ENCODE measurements around the gene SPEN. TPM values are rescaled to one million over a fixed set of nuclear protein-coding genes. Genes with fewer than 3 reads are reported as not detected.
"Not testable (repeated sequence)": the region's sequence is repeated elsewhere in the genome, so short reads cannot be mapped to it uniquely, and the experiment has no call there.

SPEN gene
- polyA plus RNA-seq, 1 donor from 2014 or later, result 7.1 TPM

DNA sequence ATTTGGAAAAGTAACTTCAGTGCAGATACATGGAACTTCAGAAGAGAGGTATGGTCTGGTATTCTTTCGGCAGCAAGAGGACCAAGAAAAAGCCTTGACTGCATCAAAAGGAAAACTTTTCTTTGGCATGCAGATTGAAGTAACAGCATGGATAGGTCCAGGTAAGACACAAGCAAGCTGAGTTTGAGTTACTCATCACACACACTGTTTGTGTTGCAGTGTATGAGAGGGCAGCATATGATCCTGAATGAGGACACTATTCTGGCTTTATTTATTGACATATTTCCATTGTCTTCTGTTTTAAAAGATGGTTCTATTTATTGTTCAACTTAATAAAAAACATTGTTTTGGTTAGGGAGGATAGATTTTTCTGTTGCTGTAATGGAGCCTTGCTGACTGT, 63.6 kb downstream of the SPEN start:
- H4K20me1 ChIP-seq (ENCODE audit: insufficient read depth), result no peaks in the 10 kb centered on the region
- no peaks in the 10 kb centered on the region for H3K27me3 ChIP-seq (ENCODE audit: insufficient read depth, low read depth, low read length)
- H3K9ac ChIP-seq (ENCODE audit: low read length), result no peak overlapping the region
- H3K9me3 ChIP-seq (ENCODE audit: low read length), result no peaks in the 10 kb centered on the region
- H3K4me2 ChIP-seq (ENCODE audit: low read length), result no peak overlapping the region
- peaks cover 4% of the 10 kb centered on the region for H3K36me3 ChIP-seq (ENCODE audit: insufficient read depth, low read length)
- H3K9me2 ChIP-seq (ENCODE audit: insufficient read depth, low read length), result no peaks in the 10 kb centered on the region
- H3F3A ChIP-seq (ENCODE audit: insufficient read depth, low read length, poor library complexity, severe bottlenecking), result no peaks in the 10 kb centered on the region
- H3K27ac ChIP-seq (ENCODE audit: low read length), result no peak overlapping the region
- TF ChIP-seq EP300 (conservative IDR thresholded peaks at IDR 0.05; ENCODE audit: poor library complexity, severe bottlenecking), result no peak
- TF ChIP-seq, protein P1, sequence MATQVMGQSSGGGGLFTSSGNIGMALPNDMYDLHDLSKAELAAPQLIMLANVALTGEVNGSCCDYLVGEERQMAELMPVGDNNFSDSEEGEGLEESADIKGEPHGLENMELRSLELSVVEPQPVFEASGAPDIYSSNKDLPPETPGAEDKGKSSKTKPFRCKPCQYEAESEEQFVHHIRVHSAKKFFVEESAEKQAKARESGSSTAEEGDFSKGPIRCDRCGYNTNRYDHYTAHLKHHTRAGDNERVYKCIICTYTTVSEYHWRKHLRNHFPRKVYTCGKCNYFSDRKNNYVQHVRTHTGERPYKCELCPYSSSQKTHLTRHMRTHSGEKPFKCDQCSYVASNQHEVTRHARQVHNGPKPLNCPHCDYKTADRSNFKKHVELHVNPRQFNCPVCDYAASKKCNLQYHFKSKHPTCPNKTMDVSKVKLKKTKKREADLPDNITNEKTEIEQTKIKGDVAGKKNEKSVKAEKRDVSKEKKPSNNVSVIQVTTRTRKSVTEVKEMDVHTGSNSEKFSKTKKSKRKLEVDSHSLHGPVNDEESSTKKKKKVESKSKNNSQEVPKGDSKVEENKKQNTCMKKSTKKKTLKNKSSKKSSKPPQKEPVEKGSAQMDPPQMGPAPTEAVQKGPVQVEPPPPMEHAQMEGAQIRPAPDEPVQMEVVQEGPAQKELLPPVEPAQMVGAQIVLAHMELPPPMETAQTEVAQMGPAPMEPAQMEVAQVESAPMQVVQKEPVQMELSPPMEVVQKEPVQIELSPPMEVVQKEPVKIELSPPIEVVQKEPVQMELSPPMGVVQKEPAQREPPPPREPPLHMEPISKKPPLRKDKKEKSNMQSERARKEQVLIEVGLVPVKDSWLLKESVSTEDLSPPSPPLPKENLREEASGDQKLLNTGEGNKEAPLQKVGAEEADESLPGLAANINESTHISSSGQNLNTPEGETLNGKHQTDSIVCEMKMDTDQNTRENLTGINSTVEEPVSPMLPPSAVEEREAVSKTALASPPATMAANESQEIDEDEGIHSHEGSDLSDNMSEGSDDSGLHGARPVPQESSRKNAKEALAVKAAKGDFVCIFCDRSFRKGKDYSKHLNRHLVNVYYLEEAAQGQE (IDR thresholded peaks at IDR 0.05; ENCODE audit: borderline replicate concordance), result no peak
- TF ChIP-seq EZH2 (IDR thresholded peaks at IDR 0.05; ENCODE audit: borderline replicate concordance, insufficient read depth, low read length, poor library complexity, severe bottlenecking), result no peak
- no peak for TF ChIP-seq SMC3 (conservative IDR thresholded peaks at IDR 0.05; ENCODE audit: poor library complexity)
- no peak for TF ChIP-seq RAD21 (conservative IDR thresholded peaks at IDR 0.05)
- TF ChIP-seq POLR2AphosphoS5 (IDR thresholded peaks at IDR 0.05), result no peak
- no peak for TF ChIP-seq CTCF (IDR thresholded peaks at IDR 0.05; ENCODE audit: poor library complexity, severe bottlenecking)
- TF ChIP-seq MXI1 (conservative IDR thresholded peaks at IDR 0.05; ENCODE audit: poor library complexity, severe bottlenecking), result no peak
- TF ChIP-seq TAF1 (IDR thresholded peaks at IDR 0.05; ENCODE audit: low read depth), result no peak
- H3K4me3 ChIP-seq (ENCODE audit: low read length), result no peak overlapping the region
- H3K79me2 ChIP-seq (replicated peaks; ENCODE audit: insufficient read depth, low read length), result peaks cover 45% of the 10 kb centered on the region
- H2AFZ ChIP-seq (ENCODE audit: low read depth, low read length), result no peak overlapping the region

DNA sequence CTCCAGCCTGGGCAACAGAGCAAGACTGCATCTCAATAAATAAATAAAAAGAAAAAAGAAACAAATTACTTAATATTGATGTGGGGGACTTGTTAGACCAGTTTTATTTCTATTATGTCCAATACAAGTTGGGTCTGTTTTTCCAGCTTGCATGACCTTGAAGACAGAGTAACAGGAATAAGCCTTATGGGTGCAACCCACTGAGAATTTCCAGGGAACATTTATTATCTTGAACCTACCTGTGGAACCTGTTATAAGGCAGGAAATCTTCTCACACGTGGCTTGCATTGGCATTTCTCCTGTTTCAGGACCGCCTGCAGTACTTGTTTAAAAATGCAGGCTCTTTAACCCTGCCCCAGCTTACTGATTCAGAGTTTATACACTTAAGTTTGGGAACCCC, 64.4 kb downstream of the SPEN start:
- H3K4me2 ChIP-seq (ENCODE audit: low read length), result no peak overlapping the region
- no peaks in the 10 kb centered on the region for H3K9me3 ChIP-seq (ENCODE audit: low read length)
- TF ChIP-seq, protein P1 (IDR thresholded peaks at IDR 0.05; ENCODE audit: borderline replicate concordance), result no peak
- TF ChIP-seq RAD21 (conservative IDR thresholded peaks at IDR 0.05) (no peak), EZH2 (IDR thresholded peaks at IDR 0.05; ENCODE audit: borderline replicate concordance, insufficient read depth, low read length, poor library complexity, severe bottlenecking) (no peak), MXI1 (conservative IDR thresholded peaks at IDR 0.05; ENCODE audit: poor library complexity, severe bottlenecking) (no peak), POLR2AphosphoS5 (IDR thresholded peaks at IDR 0.05) (no peak), TAF1 (IDR thresholded peaks at IDR 0.05; ENCODE audit: low read depth) (no peak), EP300 (conservative IDR thresholded peaks at IDR 0.05; ENCODE audit: poor library complexity, severe bottlenecking) (no peak), CTCF (IDR thresholded peaks at IDR 0.05; ENCODE audit: poor library complexity, severe bottlenecking) (no peak), SMC3 (conservative IDR thresholded peaks at IDR 0.05; ENCODE audit: poor library complexity) (no peak)
- no peak overlapping the region for H3K27ac ChIP-seq (ENCODE audit: low read length)
- H3K4me3 ChIP-seq (ENCODE audit: low read length), result no peak overlapping the region
- H3K79me2 ChIP-seq (replicated peaks; ENCODE audit: insufficient read depth, low read length), result peaks cover 40% of the 10 kb centered on the region
- no peaks in the 10 kb centered on the region for H3F3A ChIP-seq (ENCODE audit: insufficient read depth, low read length, poor library complexity, severe bottlenecking)
- H3K36me3 ChIP-seq (ENCODE audit: insufficient read depth, low read length), result peaks cover 4% of the 10 kb centered on the region
- H3K9me2 ChIP-seq (ENCODE audit: insufficient read depth, low read length), result no peaks in the 10 kb centered on the region
- no peaks in the 10 kb centered on the region for H4K20me1 ChIP-seq (ENCODE audit: insufficient read depth)
- no peak overlapping the region for H3K9ac ChIP-seq (ENCODE audit: low read length)
- no peaks in the 10 kb centered on the region for H3K27me3 ChIP-seq (ENCODE audit: insufficient read depth, low read depth, low read length)
- no peak overlapping the region for H2AFZ ChIP-seq (ENCODE audit: low read depth, low read length)

GRCh38 chr1:15913607-15914006, 66.1 kb downstream of the SPEN start:
- not testable (repeated sequence) for H4K20me1 ChIP-seq (ENCODE audit: insufficient read depth); H3K4me2 ChIP-seq (ENCODE audit: low read length); H3K27me3 ChIP-seq (ENCODE audit: insufficient read depth, low read depth, low read length); H3K9me3 ChIP-seq (ENCODE audit: low read length); H2AFZ ChIP-seq (ENCODE audit: low read depth, low read length); H3K4me3 ChIP-seq (ENCODE audit: low read length); H3K27ac ChIP-seq (ENCODE audit: low read length); H3K36me3 ChIP-seq (ENCODE audit: insufficient read depth, low read length); H3K9me2 ChIP-seq (ENCODE audit: insufficient read depth, low read length); H3K9ac ChIP-seq (ENCODE audit: low read length); H3F3A ChIP-seq (ENCODE audit: insufficient read depth, low read length, poor library complexity, severe bottlenecking)
- H3K79me2 ChIP-seq (replicated peaks; ENCODE audit: insufficient read depth, low read length), result peaks cover 26% of the 10 kb centered on the region

All from neural cell (in vitro differentiated cells).